PC-3 (cell line): ENCODE measurements around the gene REN.

Experiments
- EZH2 ChIP-seq: fragments of 300-600 bp; sonication (generic); IDR thresholded peaks from one replicate; pipeline ENCODE4 v1.6.1; 2017; ENCODE audit warnings: antibody characterized with exemption, mild to moderate bottlenecking, low read length; ENCODE audit not compliant: unreplicated experiment
- TF ChIP-seq, protein P1 (sequence below): fragments of 300-600 bp; sonication (generic); conservative IDR thresholded peaks from 2 replicates; pipeline ENCODE4 v1.5.1; 2017; ENCODE audit warnings: antibody characterized with exemption, low read depth, mild to moderate bottlenecking, low read length

DNA sequence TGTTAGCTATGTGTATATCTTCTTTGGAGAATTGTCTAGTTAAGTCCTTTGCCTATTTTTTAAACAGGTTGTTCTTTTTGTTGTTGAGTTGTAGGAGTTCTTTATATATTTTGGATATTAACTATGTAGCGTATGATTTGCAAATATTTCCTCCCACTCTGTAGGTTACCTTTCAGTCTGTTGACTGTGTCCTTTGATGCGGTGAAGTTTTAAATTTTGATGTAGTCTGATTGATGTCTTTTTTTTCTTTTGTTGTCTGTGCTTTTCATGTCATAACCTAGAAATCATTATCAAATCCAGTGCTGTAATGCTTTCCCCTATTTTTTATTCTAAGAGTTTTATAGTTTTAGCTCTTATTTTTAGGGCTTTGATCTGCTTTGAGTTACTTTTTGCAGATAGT, 38.8 kb upstream of the REN start:
- TF ChIP-seq EZH2 = no peak
- TF ChIP-seq, protein P1, sequence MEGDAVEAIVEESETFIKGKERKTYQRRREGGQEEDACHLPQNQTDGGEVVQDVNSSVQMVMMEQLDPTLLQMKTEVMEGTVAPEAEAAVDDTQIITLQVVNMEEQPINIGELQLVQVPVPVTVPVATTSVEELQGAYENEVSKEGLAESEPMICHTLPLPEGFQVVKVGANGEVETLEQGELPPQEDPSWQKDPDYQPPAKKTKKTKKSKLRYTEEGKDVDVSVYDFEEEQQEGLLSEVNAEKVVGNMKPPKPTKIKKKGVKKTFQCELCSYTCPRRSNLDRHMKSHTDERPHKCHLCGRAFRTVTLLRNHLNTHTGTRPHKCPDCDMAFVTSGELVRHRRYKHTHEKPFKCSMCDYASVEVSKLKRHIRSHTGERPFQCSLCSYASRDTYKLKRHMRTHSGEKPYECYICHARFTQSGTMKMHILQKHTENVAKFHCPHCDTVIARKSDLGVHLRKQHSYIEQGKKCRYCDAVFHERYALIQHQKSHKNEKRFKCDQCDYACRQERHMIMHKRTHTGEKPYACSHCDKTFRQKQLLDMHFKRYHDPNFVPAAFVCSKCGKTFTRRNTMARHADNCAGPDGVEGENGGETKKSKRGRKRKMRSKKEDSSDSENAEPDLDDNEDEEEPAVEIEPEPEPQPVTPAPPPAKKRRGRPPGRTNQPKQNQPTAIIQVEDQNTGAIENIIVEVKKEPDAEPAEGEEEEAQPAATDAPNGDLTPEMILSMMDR = no peak
